EH (cell line): ENCODE measurements around the gene IRS4.

ENCODE experiments used
- DNase-seq: peaks from one replicate; pipeline ENCODE4 v3.0.0-alpha.2; 2015; ENCODE audit warnings: low read depth

The IRS4 gene

GRCh38 chrX:108736509-108737479, at the start of gene IRS4:
Gene IRS4, minus strand, starts transcription at chrX:108736563.
- peak; percentile 22 for DNase-seq

- DNase-seq = no peak
These were observed 36.2 kb upstream of the IRS4 start for GRCh38 chrX:108772549-108772948.

GRCh38 chrX:108763559-108763958, 27.2 kb upstream of the IRS4 start:
- DNase-seq = no peak

- DNase-seq = no peak
These were observed 4.0 kb upstream of the IRS4 start for GRCh38 chrX:108740299-108740774.

GRCh38 chrX:108737754-108738153, 1.4 kb upstream of the IRS4 start:
- DNase-seq = no peak

GRCh38 chrX:108735679-108736508, 469 bp downstream of the IRS4 start:
- peak; percentile 9 for DNase-seq

GRCh38 chrX:108735091-108735678, 1.2 kb downstream of the IRS4 start:
- no peak for DNase-seq

GRCh38 chrX:108734426-108734825, 1.9 kb downstream of the IRS4 start:
- no peak for DNase-seq

- no peak for DNase-seq
These were observed 3.6 kb downstream of the IRS4 start for GRCh38 chrX:108732630-108733321.

- no peak for DNase-seq
These were observed 5.2 kb downstream of the IRS4 start for GRCh38 chrX:108731153-108731552.

- no peak for DNase-seq
These were observed 9.6 kb downstream of the IRS4 start for GRCh38 chrX:108726748-108727147.

- DNase-seq = no peak
These were observed 13.8 kb downstream of the IRS4 start for GRCh38 chrX:108722561-108722960.

- DNase-seq = no peak
These were observed 23.5 kb downstream of the IRS4 start for GRCh38 chrX:108712886-108713285.

- DNase-seq = no peak
These were observed 31.5 kb downstream of the IRS4 start for GRCh38 chrX:108704839-108705238.

GRCh38 chrX:108702530-108702929, 33.8 kb downstream of the IRS4 start:
- no peak for DNase-seq

GRCh38 chrX:108701633-108702032, 34.7 kb downstream of the IRS4 start:
- DNase-seq = no peak

- peak; percentile 16 for DNase-seq
These were observed 37.0 kb downstream of the IRS4 start for GRCh38 chrX:108699368-108699767.

GRCh38 chrX:108696690-108697089, 39.7 kb downstream of the IRS4 start:
- DNase-seq = no peak
